ENCODE data around the gene GSTT4.

- TF ChIP-seq EZH2 (IDR thresholded peaks at IDR 0.05) (no peak), FOXP2 (optimal IDR thresholded peaks at IDR 0.05; ENCODE audit: control extremely low read depth, extremely low read length, insufficient read depth) (no peak), POLR2AphosphoS5 (IDR thresholded peaks at IDR 0.05; ENCODE audit: borderline replicate concordance, low read depth, low read length) (no peak)
Measured at GRCh38 chr22:24023204-24023789, 18.0 kb upstream of the GSTT4 start.

All from SK-N-MC (cell line).